SKM-1 (cell line): ENCODE measurements around the gene RBM15.

Source experiments
- DNase-seq: peaks from one replicate; lab custom pipeline; 2025; ENCODE audit not compliant: unreplicated experiment; lab: John Stamatoyannopoulos, UW

RBM15 gene, protein sequence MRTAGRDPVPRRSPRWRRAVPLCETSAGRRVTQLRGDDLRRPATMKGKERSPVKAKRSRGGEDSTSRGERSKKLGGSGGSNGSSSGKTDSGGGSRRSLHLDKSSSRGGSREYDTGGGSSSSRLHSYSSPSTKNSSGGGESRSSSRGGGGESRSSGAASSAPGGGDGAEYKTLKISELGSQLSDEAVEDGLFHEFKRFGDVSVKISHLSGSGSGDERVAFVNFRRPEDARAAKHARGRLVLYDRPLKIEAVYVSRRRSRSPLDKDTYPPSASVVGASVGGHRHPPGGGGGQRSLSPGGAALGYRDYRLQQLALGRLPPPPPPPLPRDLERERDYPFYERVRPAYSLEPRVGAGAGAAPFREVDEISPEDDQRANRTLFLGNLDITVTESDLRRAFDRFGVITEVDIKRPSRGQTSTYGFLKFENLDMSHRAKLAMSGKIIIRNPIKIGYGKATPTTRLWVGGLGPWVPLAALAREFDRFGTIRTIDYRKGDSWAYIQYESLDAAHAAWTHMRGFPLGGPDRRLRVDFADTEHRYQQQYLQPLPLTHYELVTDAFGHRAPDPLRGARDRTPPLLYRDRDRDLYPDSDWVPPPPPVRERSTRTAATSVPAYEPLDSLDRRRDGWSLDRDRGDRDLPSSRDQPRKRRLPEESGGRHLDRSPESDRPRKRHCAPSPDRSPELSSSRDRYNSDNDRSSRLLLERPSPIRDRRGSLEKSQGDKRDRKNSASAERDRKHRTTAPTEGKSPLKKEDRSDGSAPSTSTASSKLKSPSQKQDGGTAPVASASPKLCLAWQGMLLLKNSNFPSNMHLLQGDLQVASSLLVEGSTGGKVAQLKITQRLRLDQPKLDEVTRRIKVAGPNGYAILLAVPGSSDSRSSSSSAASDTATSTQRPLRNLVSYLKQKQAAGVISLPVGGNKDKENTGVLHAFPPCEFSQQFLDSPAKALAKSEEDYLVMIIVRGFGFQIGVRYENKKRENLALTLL

GRCh38 chr1:110338886-110339406 is at the start of gene RBM15:
Gene RBM15 (plus strand): TSS chr1:110339377. CDS start chr1:110339406, 29 bp downstream.
- DNase-seq: peak; percentile 100

DNA sequence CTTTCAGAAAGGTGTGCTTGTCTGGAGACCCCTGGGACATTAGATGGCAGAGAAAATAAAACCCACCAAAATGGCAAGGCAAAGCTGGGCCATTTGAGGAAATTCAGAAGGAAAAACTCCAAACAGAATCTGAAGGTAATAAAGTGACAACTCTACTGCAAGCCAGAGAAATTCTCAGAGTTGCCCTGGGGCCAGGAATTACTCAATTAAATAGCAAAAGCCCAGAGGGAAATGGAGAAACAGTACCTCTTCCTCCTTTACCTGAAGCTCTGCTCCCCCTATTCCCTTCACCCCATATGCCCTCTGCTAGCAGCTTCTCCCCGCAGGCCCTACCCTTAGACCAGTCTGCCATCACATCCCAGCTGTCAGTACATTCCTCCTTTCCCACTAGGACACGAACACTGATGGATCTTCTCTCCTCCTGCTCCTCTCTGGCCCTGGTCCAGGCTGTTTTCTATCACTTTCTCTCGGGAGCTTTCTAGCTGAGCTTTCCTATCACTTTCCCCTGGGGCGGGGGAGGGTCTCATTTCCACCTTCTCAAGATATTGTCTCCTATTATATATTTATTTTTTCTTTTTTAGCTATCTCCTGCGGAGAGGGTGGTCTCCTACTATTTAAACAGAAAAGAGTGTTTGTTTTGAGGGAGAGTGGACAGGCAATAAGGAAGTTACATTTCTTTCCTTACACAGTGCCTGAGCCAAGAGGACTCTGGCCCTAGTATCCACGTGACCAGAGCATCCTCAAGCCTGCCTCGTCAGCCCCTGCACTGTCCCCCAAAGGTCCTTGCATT is 47.7 kb upstream of the RBM15 start:
- no peak for DNase-seq

DNA sequence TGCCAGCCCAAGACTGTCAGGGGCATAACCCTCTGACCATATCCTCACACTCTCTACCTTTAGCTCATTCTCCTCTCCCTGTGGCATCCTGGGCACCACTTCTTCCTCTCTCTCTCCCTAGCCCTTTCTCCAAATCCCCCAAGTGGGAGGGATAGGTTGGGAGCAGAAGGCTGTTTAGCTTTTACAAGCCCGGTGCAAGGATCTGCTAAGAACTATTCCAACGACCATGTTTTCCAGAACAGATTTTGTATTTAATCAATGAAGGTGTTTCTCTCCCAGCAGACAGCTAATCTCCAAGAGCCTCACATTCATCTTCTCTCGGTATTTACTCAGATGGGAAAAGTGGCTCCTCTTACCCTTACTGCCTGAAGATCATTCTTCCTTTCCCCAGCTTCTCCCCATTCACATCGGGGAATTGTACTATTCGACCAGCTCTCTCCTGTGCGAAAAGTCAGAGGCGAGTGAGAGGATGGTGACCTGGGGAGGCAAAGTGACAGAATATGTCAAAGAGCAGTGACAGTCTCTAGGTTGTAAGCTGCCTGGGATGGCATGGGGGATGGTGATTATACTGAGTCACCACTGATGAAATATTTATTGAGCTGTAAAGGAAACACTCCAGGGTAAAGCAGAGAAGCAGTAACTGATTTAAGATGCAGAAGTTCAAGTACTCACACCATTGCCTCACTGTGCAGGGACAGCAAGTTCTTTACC is 47.0 kb upstream of the RBM15 start:
- DNase-seq: peak; percentile 70

GRCh38 chr1:110293601-110294104 is 45.5 kb upstream of the RBM15 start:
- DNase-seq: peak; percentile 28

GRCh38 chr1:110294308-110294707 is 44.9 kb upstream of the RBM15 start:
- DNase-seq: no peak

GRCh38 chr1:110298991-110299390 is 40.2 kb upstream of the RBM15 start:
- no peak for DNase-seq

DNA sequence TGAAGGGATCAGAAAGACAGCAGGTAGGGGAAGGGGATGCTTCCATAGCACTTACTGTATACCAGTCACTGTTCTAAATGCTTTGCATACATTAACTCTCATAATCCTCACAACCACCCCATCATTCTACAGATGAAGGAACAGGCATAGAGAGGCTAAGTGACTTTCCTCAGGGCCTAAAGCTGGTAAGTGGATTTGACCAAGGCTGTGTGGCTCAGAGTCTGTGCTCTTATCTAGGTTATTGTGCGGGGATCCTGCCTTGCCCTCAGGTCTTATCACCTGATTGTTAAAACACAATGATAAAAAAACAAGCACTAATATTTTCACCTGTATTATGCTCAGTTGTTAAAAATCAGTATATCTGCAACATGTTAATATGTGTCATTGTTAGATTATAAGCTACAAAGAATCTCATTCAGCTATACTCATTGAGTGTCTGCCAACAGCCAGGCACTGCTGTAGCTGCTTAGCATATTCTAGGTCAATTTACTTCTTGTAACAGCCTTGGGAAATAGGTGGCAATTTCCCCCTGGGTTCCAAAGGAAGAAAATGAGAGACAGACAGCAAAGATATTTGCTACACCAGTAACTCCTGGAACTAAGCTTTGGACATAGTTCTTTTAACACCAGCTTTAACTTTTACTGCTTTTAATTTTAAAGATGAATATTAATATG is 38.6 kb upstream of the RBM15 start:
- DNase-seq: no peak

- no peak for DNase-seq
These were observed 36.3 kb upstream of the RBM15 start for GRCh38 chr1:110302836-110303235.

- DNase-seq: no peak
These were observed 33.2 kb upstream of the RBM15 start for GRCh38 chr1:110305900-110306420.

DNA sequence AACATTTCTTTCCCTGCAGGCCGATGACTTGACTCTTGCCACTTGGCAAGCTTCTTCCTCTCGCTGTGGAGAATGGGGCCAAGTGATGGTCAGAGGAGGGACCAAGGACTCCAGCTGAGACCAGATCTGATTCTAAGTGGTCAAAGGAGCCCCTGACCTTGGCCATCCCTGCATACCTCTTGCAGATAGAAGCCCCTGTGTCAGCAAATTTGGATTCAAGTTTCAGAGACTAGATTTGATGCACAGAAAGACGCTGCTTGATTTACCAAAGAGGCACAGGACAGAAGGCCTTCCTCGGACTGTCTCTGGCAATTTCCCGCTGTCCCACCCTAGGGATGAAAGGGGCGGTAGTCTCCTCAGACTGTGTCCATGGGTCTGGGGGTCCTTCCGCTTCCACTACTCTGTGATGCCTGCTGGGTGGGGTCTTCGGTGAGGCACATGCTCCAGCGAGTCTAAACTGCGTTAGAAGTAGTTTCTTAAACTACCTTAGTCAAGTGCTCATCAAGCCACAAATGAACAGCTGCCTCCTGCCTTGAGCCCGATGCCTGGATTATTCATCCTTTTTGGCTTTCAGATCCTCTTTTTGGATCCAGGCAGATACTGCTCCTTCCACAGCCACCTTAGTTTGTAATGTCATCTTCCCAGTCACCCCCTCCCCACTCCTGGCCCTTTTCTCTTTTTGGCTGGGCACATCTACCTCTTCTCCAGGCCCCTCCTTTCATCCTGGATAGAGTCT is 31.8 kb upstream of the RBM15 start:
- no peak for DNase-seq

DNA sequence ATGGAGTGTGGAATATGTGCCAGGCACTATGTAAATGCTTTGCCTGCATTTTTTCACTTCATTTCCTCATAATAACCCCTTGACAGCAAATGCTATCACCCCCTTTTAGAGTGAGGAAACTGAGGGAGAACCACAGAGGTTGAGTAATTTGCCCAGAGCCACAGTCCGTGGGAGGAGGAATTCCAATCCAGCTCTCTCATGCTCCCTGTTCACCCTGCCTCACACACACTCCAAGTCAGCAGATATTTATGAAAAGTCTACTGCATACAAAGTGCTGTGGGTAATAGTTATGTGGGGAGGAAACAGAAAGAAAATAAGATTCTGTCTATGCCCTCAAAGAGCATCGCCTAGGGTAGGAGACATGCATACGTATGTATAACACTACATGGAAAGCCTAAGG is 30.9 kb upstream of the RBM15 start:
- DNase-seq: no peak

GRCh38 chr1:110309139-110309538 is 30.0 kb upstream of the RBM15 start:
- DNase-seq: no peak

DNA sequence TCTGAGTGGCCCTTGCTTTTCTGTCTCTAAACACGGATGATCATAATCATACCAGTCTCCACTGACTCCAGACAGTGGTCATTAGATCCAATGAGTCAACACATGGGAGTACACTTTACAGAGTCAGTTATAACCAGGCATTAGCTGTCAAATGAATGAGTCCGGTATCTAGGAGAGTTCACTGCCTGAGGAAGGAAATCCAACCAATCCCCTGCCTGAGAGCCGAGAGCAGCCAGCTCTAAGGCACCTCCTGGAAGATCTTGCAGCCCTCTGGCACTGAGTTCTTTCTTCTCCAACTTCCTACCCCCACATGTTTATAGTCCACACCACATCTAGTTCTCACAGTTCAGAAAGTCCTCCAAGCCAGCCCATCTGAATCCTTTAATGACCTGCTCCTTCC is 29.4 kb upstream of the RBM15 start:
- no peak for DNase-seq

DNA sequence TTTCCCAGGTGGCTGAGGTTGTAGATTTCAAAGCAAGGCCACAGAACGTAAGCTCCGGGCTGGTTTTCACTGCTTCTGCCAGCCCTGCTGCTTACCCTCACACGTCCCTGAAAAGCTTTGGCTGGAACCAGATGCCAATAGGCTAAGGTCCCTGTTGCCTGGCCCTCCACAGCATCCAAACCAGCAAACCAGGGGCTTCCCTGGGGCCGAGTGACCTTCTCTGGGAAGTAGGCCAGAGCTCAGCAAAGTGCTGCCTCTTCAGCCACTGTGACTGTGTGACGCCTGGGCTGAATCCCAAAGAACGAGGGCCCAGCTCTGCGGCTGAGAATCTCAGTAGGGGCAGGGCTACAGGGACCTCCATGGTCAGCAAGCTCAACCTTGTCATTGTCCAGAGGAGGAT is 28.9 kb upstream of the RBM15 start:
- no peak for DNase-seq

DNA sequence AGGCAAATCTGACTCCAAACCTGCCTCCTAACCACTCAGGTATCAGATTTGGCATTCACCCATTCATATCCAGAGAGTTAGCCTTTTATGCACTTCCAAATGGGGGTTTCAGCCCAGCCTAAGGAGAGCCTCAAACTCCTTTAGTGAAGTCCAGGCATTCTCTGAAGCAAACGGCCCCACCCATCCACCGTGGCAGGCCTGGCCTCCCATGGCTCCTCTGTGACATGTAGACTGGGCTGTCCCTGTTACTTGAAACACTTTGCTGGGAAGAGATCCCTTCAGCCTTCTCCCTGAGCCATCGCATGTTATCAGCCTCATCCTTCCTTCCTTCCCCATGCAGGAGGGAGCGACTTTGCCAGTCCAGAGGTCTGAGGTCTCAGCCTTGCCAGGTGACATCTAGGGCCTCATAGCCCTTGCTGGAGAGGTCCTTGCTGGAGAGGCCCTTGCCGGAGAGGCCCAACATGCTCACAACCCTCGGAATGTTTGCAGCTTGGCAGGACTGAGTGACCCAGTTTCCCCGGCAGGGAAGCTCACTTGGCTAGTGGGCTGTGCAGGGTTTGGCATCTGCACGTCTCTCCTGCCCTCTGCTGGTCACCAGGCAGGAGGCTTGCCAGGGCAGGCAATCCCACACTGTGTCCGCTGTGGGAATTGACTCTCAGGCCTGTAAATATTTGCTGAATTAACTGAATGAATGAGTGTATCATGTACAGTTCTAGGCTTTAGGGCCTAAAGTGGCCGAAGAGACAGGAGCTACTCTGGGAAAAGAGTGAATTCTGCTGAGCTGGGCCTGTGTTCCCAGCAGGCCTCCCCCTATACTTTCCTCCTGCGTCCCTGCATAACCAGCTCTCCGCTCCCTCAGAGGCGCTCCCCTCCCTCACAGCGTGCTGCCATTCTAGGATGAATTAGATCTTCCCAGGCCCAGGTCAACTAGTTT is 26.7 kb upstream of the RBM15 start:
- peak; percentile 37 for DNase-seq

DNA sequence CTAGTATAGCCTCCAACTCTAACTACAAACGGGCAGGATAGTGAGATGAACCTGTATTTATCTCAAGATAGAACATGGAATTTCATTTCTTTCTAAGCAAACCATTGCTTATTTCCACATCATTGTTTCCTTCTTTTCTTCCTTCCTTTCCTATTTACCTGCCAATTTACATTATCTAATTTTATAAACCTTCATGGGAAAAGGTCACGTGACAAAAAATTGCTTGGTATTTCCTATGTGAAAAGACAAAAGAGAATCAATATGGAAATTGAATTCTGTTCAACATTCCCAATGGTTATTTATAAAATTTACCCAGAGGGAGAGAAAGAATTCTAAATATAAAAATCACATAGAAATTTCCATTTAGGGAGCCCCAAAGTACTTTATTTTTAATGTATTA is 22.4 kb upstream of the RBM15 start:
- no peak for DNase-seq

GRCh38 chr1:110318046-110318445 is 21.1 kb upstream of the RBM15 start:
- DNase-seq: no peak
